Measurements from ENCODE around the gene SH3GLB2.

Gene SH3GLB2

DNA sequence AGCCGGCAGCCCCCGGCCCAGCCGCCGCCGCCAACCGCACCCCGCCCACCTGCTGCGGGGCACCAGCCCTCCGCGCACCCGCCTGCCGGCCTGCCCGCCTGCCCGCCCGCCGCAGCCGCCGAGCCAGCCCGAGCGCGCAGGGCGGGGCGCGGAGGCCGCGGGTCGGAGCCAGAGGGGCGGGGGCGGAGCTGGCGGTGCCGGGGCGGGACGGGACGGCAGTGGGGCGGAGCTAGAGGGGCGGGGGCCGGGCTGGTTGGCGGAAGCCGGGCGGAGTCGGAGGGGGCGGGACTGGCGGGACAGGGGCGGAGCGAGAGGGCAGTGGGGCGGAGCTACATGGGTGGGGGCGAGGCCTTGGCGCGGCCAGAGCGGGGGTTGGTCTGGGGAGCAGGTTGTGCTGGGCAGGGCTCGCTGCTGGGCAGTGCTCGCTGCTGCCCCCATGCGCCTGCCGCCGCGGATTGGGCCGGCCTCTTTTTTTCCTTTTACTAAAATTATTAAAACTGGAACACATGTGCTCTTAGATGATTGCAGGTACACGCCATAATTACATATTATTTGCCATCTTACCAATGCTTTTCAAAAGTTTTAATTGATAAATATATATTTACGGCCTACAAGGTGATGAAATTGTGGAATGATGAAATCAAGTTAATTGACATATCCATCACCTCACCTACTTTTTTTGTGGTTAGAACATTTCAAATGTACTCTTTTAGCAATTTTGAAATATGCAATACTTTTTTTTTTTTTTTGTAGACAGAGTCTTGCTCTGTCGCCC, at the start of gene SH3GLB2:
Gene SH3GLB2, minus strand, starts transcription at position 140 of the 775 bp plus-strand sequence. CDS start 177 bp downstream, outside the sequence.
- Mint-ChIP-seq H3K9me3 (no peaks in the 10 kb centered on the region), H3K27me3 (ENCODE audit: low read depth) (no peaks in the 10 kb centered on the region), H3K4me3 (peak within 1 kb of the TSS; percentile 84), H3K27ac (peak within 1 kb of the TSS; percentile 75), H3K36me3 (ENCODE audit: low read depth) (no peaks in the 10 kb centered on the region), H3K4me1 (ENCODE audit: low read depth) (peaks cover 17% of the 10 kb centered on the region)

DNA sequence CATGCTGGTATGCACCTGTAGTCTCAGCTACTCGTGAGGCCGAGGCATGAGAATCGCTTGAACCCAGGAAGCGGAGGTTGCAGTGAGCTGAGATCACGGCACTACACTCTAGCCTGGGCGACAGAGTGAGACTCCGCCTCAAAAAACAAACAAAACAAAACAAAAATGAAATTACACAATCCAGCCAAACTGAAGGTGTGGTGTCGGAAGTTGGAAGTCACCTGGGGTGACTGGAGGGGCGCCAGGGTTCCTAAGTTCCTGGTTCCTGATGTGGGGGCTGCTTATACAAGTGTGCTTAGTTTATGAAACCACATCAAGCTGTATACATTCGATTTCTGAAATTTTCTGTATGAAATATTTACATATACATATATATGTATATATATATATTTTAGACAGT, 49.1 kb upstream of the SH3GLB2 start:
- Mint-ChIP-seq H3K4me3 (no peak overlapping the region), H3K9me3 (no peaks in the 10 kb centered on the region), H3K27ac (no peak overlapping the region), H3K27me3 (ENCODE audit: low read depth) (no peaks in the 10 kb centered on the region), H3K36me3 (ENCODE audit: low read depth) (no peaks in the 10 kb centered on the region), H3K4me1 (ENCODE audit: low read depth) (peaks cover 26% of the 10 kb centered on the region)

DNA sequence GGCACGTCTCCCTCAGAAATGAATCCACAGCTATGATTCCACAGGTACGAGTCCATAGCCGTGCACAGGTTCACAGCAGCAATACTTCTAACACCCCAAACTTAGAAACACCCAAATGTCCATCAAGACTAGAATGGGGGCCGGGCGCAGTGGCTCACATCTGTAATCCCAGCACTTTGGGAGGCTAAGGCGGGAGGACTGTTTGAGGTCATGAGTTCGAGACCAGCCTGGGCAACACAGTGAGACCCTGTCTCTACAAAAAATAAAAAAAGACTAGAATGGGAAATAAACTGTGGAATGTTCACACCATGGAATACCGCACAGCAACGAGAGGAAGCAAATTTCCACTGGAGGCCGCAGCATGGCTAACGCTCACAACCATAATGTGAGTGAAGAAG, 48.5 kb upstream of the SH3GLB2 start:
- Mint-ChIP-seq H3K27ac (no peak overlapping the region), H3K36me3 (ENCODE audit: low read depth) (peaks cover 2% of the 10 kb centered on the region)

DNA sequence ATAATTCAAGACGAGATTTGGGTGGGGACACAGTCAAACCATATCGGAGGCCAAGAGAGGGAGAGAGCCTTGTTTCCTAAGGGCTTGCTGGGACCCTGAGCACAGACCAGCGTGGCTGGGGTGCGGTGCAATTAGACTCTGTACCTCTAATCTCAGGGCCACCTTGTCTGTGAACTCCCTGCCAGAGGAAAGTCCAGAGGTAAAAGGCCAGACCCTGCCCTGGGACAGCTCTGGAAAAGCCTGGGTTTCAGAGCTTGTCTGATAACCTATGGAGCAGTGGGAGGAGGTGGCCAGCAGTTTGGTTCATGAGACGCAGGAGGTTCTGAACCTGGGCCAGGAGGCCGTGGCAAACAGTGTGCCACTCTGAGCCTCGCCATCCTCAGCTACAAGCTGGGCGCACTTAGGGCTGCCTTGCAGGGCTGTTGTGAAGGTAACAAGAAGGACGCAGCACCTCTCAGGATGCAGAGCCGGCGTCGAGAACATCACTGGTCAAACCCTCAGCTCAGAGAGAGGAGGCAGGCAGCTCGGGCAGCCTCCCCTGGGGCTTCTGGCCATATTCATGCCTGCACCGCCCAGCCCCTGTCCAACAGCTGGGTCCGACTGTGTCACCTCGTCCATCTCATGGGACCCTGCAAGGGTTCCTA, 48.0 kb upstream of the SH3GLB2 start:
- H3K9me3 Mint-ChIP-seq: no peaks in the 10 kb centered on the region
- no peaks in the 10 kb centered on the region for H3K27me3 Mint-ChIP-seq (ENCODE audit: low read depth)
- peaks cover 22% of the 10 kb centered on the region for H3K4me1 Mint-ChIP-seq (ENCODE audit: low read depth)
- H3K36me3 Mint-ChIP-seq (ENCODE audit: low read depth): peaks cover 2% of the 10 kb centered on the region
- no peak overlapping the region for H3K27ac Mint-ChIP-seq
- H3K4me3 Mint-ChIP-seq: no peak overlapping the region

More for the DNA sequence above, 48.5 kb upstream of the SH3GLB2 start:
- H3K4me3 Mint-ChIP-seq: no peak overlapping the region
- H3K27me3 Mint-ChIP-seq (ENCODE audit: low read depth): no peaks in the 10 kb centered on the region
- peaks cover 23% of the 10 kb centered on the region for H3K4me1 Mint-ChIP-seq (ENCODE audit: low read depth)
- H3K9me3 Mint-ChIP-seq: no peaks in the 10 kb centered on the region

DNA sequence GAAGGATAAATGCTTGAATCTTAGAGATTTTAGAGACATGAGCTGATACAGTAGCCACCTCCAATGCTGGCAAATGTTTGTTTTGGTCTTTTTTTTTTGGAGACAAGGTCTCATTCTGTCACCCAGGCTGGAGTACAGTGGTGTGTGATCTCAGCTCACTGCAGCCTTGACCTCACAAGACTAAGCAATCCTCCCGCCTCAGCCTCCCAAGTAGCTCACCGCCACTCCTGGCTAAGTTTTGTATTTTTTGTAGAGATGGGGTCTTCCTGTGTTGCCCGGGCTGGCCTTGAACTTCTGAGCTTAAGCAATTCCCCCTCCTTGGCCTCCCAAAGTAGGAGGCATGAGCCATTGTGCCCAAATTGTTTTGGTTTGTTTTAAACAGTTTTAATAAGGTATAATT, 46.0 kb upstream of the SH3GLB2 start:
- H3K4me3 Mint-ChIP-seq: no peak overlapping the region
- no peaks in the 10 kb centered on the region for H3K27me3 Mint-ChIP-seq (ENCODE audit: low read depth)
- peaks cover 14% of the 10 kb centered on the region for H3K4me1 Mint-ChIP-seq (ENCODE audit: low read depth)
- no peak overlapping the region for H3K27ac Mint-ChIP-seq
- no peaks in the 10 kb centered on the region for H3K9me3 Mint-ChIP-seq
- peaks cover 2% of the 10 kb centered on the region for H3K36me3 Mint-ChIP-seq (ENCODE audit: low read depth)

DNA sequence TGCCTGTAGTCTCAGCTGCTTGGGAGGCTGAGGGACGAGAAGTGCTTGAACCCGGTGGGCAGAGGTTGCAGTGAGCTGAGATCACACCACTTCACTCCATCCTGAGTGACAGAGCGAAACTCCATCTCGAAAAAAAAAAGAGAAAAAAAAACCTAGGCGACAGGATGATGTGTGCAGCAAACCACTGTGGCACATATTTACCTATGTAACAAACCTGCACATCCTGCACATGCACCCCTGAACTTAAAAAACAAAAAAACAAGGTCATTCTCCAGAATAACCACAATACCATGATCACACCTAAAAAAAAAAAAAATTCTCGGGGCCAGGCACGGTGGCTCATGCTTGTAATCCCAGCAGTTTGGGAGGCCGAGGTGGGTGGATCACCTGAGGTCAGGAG, 45.3 kb upstream of the SH3GLB2 start:
- no peaks in the 10 kb centered on the region for H3K9me3 Mint-ChIP-seq

DNA sequence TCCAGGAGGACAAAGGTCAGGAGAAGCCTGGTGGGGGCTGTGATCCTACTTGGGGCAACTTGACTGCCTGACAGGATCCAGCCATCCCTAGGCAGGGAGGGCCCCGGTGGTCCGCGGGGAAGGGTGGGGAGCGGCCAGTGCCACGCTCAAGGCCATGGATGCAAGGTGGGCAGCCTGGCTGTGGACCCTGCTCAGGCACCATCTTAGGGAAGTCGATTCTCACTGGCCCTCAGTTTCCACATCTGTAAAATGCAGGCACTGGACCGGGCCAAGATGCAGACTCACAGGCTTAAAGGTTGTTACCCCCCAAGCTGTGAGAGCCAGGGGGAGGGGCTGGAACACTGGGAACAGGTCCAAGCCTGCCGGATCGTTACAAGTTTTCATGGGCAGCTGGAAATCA, 44.0 kb upstream of the SH3GLB2 start:
- no peaks in the 10 kb centered on the region for H3K9me3 Mint-ChIP-seq
- H3K27ac Mint-ChIP-seq: peak overlapping the region; percentile 45
- H3K27me3 Mint-ChIP-seq (ENCODE audit: low read depth): no peaks in the 10 kb centered on the region
- no peak overlapping the region for H3K4me3 Mint-ChIP-seq
- peaks cover 11% of the 10 kb centered on the region for H3K36me3 Mint-ChIP-seq (ENCODE audit: low read depth)
- H3K4me1 Mint-ChIP-seq (ENCODE audit: low read depth): peaks cover 16% of the 10 kb centered on the region

More for the DNA sequence above, 45.3 kb upstream of the SH3GLB2 start:
- Mint-ChIP-seq H3K27ac (peak overlapping the region; percentile 76), H3K36me3 (ENCODE audit: low read depth) (peaks cover 7% of the 10 kb centered on the region), H3K4me3 (peak overlapping the region; percentile 31), H3K4me1 (ENCODE audit: low read depth) (peaks cover 16% of the 10 kb centered on the region), H3K27me3 (ENCODE audit: low read depth) (no peaks in the 10 kb centered on the region)

DNA sequence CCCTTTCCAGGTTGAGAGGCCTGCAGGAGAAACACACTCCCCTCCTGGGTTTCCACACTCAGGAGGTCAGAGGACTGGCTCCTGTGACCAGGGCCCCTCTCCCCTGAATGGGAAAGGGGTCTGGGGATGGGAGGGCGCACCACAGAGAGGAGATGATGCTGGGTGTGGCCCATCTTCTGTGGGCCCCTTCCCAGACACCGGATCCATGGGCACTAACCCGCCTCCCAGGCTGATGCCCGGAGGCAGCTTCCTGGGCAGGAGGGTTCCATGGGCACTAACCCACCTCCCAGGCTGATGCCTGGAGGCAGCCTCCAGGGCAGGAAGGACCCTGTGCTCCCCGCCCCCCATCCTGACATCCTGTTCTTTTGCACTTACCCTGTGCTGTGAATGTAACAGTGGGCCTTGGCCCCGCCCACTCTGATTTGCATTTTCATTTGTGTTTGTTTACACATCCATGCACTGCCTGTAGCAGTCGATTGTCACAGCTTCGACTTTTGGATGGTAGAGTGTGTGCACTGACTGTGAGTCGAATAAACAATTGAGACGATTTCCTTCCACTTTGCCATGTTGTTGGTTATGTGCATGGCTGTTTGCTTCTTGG, 43.5 kb upstream of the SH3GLB2 start:
- Mint-ChIP-seq H3K27ac (peak overlapping the region; percentile 45), H3K4me1 (ENCODE audit: low read depth) (peaks cover 16% of the 10 kb centered on the region), H3K36me3 (ENCODE audit: low read depth) (peaks cover 12% of the 10 kb centered on the region), H3K27me3 (ENCODE audit: low read depth) (no peaks in the 10 kb centered on the region), H3K9me3 (no peaks in the 10 kb centered on the region), H3K4me3 (no peak overlapping the region)

DNA sequence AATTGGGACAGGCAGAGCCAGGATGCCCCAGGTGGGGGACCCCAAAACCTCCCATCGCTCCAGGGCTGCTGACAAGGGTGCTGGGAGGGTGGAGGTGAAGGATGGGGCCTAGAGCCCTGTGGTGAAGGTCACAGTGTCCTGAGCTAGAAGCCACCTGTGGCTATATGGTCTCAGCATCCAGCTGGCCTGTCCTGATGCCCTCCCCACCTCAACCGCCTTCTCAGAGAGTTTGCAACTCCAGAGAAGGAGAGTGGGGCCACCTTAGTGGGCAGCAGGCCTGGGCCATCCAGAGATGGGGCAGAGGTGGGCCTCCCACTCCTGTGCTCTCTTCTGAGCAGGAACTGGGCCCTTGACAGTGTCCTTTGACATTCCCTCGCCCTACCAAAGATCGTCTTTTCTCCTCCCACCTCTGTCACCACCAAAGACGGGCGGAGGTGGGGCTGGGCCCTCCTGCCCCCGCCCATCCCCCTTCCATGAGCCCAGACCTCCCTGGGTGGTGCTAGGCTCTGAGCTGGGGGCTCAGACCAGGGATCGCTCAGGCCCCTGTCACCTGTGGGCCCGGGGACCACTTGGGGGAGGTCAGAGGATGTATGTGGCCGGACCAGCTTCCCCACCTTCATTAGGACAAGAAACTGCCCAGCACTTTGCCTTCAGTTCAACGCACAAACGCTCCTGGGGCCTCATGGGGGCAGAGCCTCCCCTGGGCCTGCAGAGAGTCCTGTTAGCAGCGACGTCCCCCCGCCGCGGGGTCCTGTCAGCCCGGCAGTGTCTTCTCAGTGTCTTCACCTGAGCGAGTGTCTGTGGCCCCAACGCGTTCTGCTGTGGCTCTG, 42.8 kb upstream of the SH3GLB2 start:
- Mint-ChIP-seq H3K4me3 (no peak overlapping the region), H3K27ac (no peak overlapping the region), H3K4me1 (ENCODE audit: low read depth) (peaks cover 16% of the 10 kb centered on the region), H3K36me3 (ENCODE audit: low read depth) (peaks cover 13% of the 10 kb centered on the region), H3K9me3 (no peaks in the 10 kb centered on the region), H3K27me3 (ENCODE audit: low read depth) (no peaks in the 10 kb centered on the region)

DNA sequence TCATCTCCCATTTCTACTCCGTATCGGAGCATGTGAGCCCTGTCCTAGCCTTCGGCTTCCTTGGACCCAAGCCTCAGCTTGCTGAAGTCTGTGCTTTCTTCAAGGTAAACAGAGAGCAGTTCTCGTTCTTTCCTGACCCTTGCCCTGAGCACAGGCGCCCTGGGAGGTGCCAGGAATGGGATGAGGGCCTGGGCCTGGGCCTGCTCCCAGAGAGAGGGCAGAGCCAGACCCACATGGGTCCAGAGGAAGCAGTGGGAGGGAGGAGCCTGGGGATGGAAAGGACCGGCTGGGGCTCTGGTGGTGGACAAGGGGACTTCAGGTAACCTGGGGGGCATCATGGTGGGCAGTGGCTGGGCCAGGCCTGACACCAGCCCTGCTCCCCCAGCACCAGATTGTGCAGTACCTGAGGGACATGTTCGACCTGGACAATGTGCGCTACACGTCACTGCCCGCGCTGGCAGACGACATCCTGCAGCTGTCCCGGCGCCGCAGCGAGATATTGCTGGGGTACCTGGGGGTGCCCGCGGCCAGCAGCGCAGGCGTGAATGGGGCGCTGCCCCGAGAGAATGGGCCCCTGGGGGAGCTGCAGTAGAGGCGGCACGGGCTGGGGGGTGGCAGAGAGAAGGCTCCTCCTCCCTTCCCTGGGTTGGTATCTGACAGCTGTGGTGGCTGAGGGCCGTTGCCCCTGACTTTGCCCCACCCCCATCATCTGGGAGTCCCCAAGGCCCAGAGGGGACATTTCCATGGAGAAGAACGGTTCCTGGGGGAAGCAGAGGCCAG, 41.9 kb upstream of the SH3GLB2 start:
- H3K4me1 Mint-ChIP-seq (ENCODE audit: low read depth): peaks cover 16% of the 10 kb centered on the region
- no peaks in the 10 kb centered on the region for H3K27me3 Mint-ChIP-seq (ENCODE audit: low read depth)
- no peaks in the 10 kb centered on the region for H3K9me3 Mint-ChIP-seq
- no peak overlapping the region for H3K27ac Mint-ChIP-seq
- H3K36me3 Mint-ChIP-seq (ENCODE audit: low read depth): peaks cover 17% of the 10 kb centered on the region
- H3K4me3 Mint-ChIP-seq: no peak overlapping the region

DNA sequence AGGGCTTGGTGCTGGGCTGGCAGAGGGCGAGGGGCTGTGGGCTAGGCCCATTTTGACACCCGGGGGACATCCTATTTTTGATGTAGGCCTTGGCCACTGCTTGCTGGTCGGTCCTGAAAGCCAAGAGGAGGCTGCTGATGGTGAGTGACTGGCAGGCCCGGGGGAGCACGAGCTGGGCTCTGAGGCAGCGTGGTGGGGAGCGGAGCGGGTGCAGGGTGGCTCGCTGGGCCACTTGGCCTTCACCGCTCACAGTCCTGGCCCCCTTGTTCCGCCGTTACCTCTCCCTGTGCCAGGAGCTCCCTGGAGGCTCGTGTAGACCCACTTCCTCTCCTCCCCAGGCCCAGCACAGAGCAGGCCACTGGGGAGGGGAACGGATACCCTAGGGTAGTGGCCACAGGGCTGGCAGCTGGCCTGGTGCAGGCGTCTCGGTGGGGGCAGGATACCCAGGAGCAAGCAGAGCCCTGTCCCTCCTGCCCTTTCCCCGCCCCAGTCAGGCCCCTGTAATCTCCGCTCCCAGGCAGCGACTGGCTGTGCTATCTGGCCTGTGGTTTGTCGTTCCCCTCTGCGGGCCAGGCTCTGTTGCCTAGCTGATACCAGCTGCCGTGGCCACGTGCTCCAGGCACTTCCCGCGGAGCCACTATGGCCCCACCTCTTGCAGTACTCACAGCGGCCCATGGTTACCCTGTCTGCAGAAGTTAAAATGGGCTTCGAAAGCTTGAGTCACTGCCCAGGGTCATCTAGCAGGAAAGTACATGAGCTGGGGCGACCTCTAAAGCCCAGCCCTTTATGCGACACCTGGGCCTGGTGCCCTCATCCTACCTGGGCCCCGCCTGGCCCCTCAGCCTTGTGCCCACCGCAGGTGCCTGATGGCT, 41.1 kb upstream of the SH3GLB2 start:
- H3K27ac Mint-ChIP-seq: peak overlapping the region; percentile 83
- H3K4me3 Mint-ChIP-seq: peak overlapping the region; percentile 21
- peaks cover 16% of the 10 kb centered on the region for H3K4me1 Mint-ChIP-seq (ENCODE audit: low read depth)
- no peaks in the 10 kb centered on the region for H3K27me3 Mint-ChIP-seq (ENCODE audit: low read depth)
- peaks cover 17% of the 10 kb centered on the region for H3K36me3 Mint-ChIP-seq (ENCODE audit: low read depth)
- H3K9me3 Mint-ChIP-seq: no peaks in the 10 kb centered on the region

DNA sequence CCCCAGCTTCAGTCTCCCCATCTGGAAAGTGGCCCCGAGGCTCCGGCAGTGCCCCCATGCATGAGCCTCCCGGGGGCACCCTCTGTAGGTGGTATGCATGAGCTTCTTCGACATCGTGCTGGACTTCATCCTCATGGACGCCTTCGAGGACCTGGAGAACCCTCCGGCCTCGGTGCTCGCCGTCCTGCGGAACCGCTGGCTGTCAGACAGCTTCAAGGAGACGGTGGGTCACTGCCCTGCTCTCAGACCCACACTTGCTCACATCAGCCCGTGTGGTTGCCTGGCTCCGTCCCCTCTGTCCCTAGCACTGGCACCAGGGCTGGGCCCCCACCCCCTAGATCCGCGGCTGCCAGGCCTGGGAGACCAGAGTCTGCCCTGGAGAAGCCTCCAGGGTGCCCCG, 40.0 kb upstream of the SH3GLB2 start:
- peaks cover 13% of the 10 kb centered on the region for H3K4me1 Mint-ChIP-seq (ENCODE audit: low read depth)
- no peaks in the 10 kb centered on the region for H3K9me3 Mint-ChIP-seq
- H3K27me3 Mint-ChIP-seq (ENCODE audit: low read depth): no peaks in the 10 kb centered on the region
- H3K4me3 Mint-ChIP-seq: no peak overlapping the region
- no peak overlapping the region for H3K27ac Mint-ChIP-seq
- H3K36me3 Mint-ChIP-seq (ENCODE audit: low read depth): peaks cover 22% of the 10 kb centered on the region

DNA sequence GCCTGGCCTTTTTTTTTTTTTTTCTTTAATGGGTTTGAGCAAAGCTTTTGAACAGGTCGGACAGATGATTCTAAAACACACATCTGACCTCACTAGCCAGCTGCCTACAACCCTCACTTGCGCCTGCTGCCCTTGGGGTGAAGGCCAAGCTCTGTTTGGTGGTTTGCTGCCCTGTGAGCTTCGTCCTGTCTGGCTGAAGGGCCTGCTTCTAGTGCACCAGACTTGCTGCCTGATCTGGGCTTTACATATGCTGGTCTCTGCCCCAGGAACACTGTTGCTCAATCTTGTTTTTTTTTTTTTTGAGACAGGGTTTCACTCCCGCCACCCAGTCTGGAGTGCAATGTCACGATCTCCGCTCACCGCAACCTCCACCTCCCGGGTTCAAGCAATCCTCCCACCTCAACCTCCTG, 36.4 kb upstream of the SH3GLB2 start:
- H3K36me3 Mint-ChIP-seq (ENCODE audit: low read depth): peaks cover 20% of the 10 kb centered on the region
- peaks cover 7% of the 10 kb centered on the region for H3K4me1 Mint-ChIP-seq (ENCODE audit: low read depth)
- no peak overlapping the region for H3K27ac Mint-ChIP-seq
- H3K9me3 Mint-ChIP-seq: no peaks in the 10 kb centered on the region
- H3K4me3 Mint-ChIP-seq: no peak overlapping the region
- H3K27me3 Mint-ChIP-seq (ENCODE audit: low read depth): no peaks in the 10 kb centered on the region

All from T-helper 1 cell treated with Interleukin-12 subunit alpha and Interleukin-12 subunit beta and Interleukin-4 antibody, amounts not matched to agents 30 μg/mL and 1 μg/mL, for 36 hours (primary cell).